Gastroesophageal sphincter (tissue), 4 donors: Measurements from ENCODE around the gene EEF2K. TPM values are rescaled to one million over a fixed set of nuclear protein-coding genes. Genes with fewer than 3 reads are reported as not detected.

ENCODE experiments used
- ATAC-seq: fragments of 150-250 bp; one replicate; pipeline ENCODE4 v1.9.1; 2016; ENCODE audit warnings: mild to moderate bottlenecking, moderate library complexity
- H3K27ac ChIP-seq, 4 donors: fragments of 200-600 bp; sonication (generic) in 3 of 4; 1 replicate in 3 of 4; 2 replicates in 1 of 4; pipeline ENCODE4 v1.5.1; 2016 to 2019
- H3K27me3 ChIP-seq: fragments of 200-600 bp; sonication (generic); one replicate; pipeline ENCODE4 v1.5.1; 2019
- H3K36me3 ChIP-seq, 2 donors: fragments of 200-600 bp; sonication (generic); one replicate each; pipeline ENCODE4 v1.5.1; 2019; ENCODE audit warnings: control low read depth in 1 of 2
- H3K4me1 ChIP-seq, 3 donors: fragments of 200-600 bp; sonication (generic); 1 replicate in 2 of 3; 2 replicates in 1 of 3; pipeline ENCODE4 v1.5.1; 2016 to 2019; ENCODE audit warnings: control low read depth in 2 of 3
- H3K4me3 ChIP-seq, 2 donors: fragments of 200-600 bp; sonication (generic); one replicate each; pipeline ENCODE4 v1.5.1; 2019; ENCODE audit warnings: mild to moderate bottlenecking in 1 of 2, moderate library complexity in 1 of 2
- H3K9me3 ChIP-seq, 3 donors: fragments of 200-600 bp; sonication (generic); one replicate each; pipeline ENCODE4 v1.5.1; 2017 to 2019; ENCODE audit warnings: control low read depth in 2 of 3
- CTCF ChIP-seq, 4 experiments: fragments of 200-600 bp in 2 of 4; fragments of 450-650 bp in 2 of 4; sonication (generic) in 1 of 4; IDR thresholded peaks; one replicate each; pipeline ENCODE4 v1.5.1; 2017 to 2019; ENCODE audit warnings: antibody characterized with exemption in 4 of 4, mild to moderate bottlenecking in 2 of 4, moderate library complexity in 2 of 4
- EP300 ChIP-seq: sonication (generic); formaldehyde crosslinking; IDR thresholded peaks from one replicate; pipeline ENCODE4 v1.6.1; 2017; ENCODE audit warnings: antibody characterized with exemption, mild to moderate bottlenecking
- POLR2A ChIP-seq, 2 donors: fragments of 450-650 bp; IDR thresholded peaks; one replicate each; pipeline ENCODE4 v1.6.1; 2017; ENCODE audit warnings: antibody characterized with exemption in 2 of 2, mild to moderate bottlenecking in 2 of 2, moderate library complexity in 1 of 2
- POLR2AphosphoS5 ChIP-seq: sonication (generic); formaldehyde crosslinking; IDR thresholded peaks from one replicate; pipeline ENCODE4 v1.6.1; 2017; ENCODE audit warnings: antibody characterized with exemption
- WGBS, 2 donors: methylation state at CpG; one replicate each; pipeline ENCODE4 v1.1.5; 2018; ENCODE audit warnings: low coverage in 1 of 2; 5-methylcytosine and 5-hydroxymethylcytosine counted together
- total RNA-seq, 4 donors: library from RNA; depleted of rRNA; stranded (reverse); fragments of >200 nt; gene quantifications; one replicate each; pipeline ENCODE4 v1.1.0, GENCODE V29; 2016

EEF2K gene
- total RNA-seq, 4 donors from 2014 or later: 31.3 to 38.9 (median 34.8) TPM

- no peak for ATAC-seq
- Histone ChIP-seq H3K4me1 (peaks cover 0 to 8% (median 0%) of the 10 kb centered on the region in 3 donors), H3K9me3 (no peaks in the 10 kb centered on the region), H3K27ac (no peak overlapping the region), H3K36me3 (no peaks in the 10 kb centered on the region), H3K4me3 (no peak overlapping the region), H3K27me3 (no peaks in the 10 kb centered on the region)
- TF ChIP-seq EP300 (no peak), POLR2A (IDR thresholded peaks at IDR 0.05) (no peak), CTCF (IDR thresholded peaks at IDR 0.05) (no peak), POLR2AphosphoS5 (no peak)
Observed at GRCh38 chr16:22292320-22292719, 86.2 kb downstream of the EEF2K start.

- Histone ChIP-seq H3K36me3 (no peaks in the 10 kb centered on the region), H3K4me1 (peaks cover 0 to 11% (median 0%) of the 10 kb centered on the region in 3 donors), H3K4me3 (no peak overlapping the region), H3K27ac (no peak overlapping the region), H3K9me3 (no peaks in the 10 kb centered on the region), H3K27me3 (no peaks in the 10 kb centered on the region)
- ATAC-seq: no peak
- TF ChIP-seq EP300 (no peak), POLR2A (IDR thresholded peaks at IDR 0.05) (no peak), POLR2AphosphoS5 (no peak), CTCF (IDR thresholded peaks at IDR 0.05) (no peak)
- WGBS, 2 donors: 77 to 84% methylated on average over 6 to 11 of the region's 11 CpGs
Observed at GRCh38 chr16:22293137-22294106, 87.3 kb downstream of the EEF2K start.

GRCh38 chr16:22296225-22297113 lies 90.4 kb downstream of the EEF2K start:
- ATAC-seq: no peak

More at GRCh38 chr16:22296225-22297113, 90.4 kb downstream of the EEF2K start:
- 1 to 3% methylated on average over 17 of the region's 17 CpGs for WGBS, 2 donors
- H3K4me1 ChIP-seq: peaks cover 0 to 39% (median 5%) of the 10 kb centered on the region in 3 donors
- H3K36me3 ChIP-seq: no peaks in the 10 kb centered on the region
- TF ChIP-seq EP300 (no peak), CTCF (IDR thresholded peaks at IDR 0.05) (no peak), POLR2AphosphoS5 (no peak), POLR2A (IDR thresholded peaks at IDR 0.05) (no peak)
- H3K27ac ChIP-seq: peak overlapping the region in 3 of 4 donors; percentile 7 to 97 (median 53)
- H3K4me3 ChIP-seq: peak overlapping the region; percentile 61 to 94
- no peaks in the 10 kb centered on the region for H3K27me3 ChIP-seq
- H3K9me3 ChIP-seq: no peaks in the 10 kb centered on the region
